ENCODE data around the gene PNCK.
"Not testable (repeated sequence)": the region's sequence is repeated elsewhere in the genome, so short reads cannot be mapped to it uniquely, and the experiment has no call there.

The PNCK gene

DNA sequence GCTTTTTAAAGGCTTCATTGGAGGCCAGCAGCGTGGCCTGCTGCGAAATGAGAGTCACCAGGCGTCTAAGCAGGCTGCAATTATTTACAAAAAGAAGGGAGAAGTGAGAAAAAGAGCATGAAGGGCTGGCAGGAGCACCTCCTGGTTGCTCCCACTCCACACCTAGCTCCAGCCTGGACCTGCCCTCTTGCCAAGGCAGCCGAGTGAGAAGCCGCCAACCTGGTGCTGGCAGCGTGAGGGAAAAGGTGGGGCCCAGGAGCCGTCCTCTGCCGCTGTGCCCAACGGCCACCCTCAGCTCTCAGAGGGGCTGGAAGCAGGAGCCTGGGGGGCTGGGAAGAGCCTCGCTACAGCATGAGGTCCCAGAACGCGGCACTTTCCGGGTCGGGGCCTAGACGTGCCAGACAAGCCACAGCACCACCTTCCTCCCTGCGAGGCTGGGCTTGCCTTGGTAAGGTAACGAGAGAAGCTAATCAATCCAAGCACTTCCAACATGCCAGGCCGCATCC is 30.5 kb upstream of the PNCK start:
- ChIA-PET CTCF (interaction anchor here (0.8 to 1.1 kb wide), 3 partner anchors 16 to 37 kb away, joined by 3 read pairs; partner anchors contain the start of gene SLC6A8), POLR2A (no interaction called here)
- no peak for TF ChIP-seq FOXK2 (IDR thresholded peaks at IDR 0.05)
- no peak for TF ChIP-seq ELF4 (IDR thresholded peaks at IDR 0.05)
- no peak for TF ChIP-seq TARDBP (IDR thresholded peaks at IDR 0.05)
- no peak for TF ChIP-seq HDGF (IDR thresholded peaks at IDR 0.05; ENCODE audit: borderline replicate concordance)
- TF ChIP-seq FOXM1 (IDR thresholded peaks at IDR 0.05; ENCODE audit: borderline replicate concordance): no peak
- TF ChIP-seq FOXA1 (IDR thresholded peaks at IDR 0.05): no peak
- TF ChIP-seq NFRKB (IDR thresholded peaks at IDR 0.05): no peak
- no peak for TF ChIP-seq SUZ12 (IDR thresholded peaks at IDR 0.05)
- TF ChIP-seq PKNOX1 (IDR thresholded peaks at IDR 0.05): no peak
- TF ChIP-seq CTBP1 (IDR thresholded peaks at IDR 0.05; ENCODE audit: borderline replicate concordance): no peak
- TF ChIP-seq SP1 (IDR thresholded peaks at IDR 0.05): no peak
- no peak for TF ChIP-seq LEF1 (IDR thresholded peaks at IDR 0.05; ENCODE audit: borderline replicate concordance)
- no peak for TF ChIP-seq L3MBTL2 (conservative IDR thresholded peaks at IDR 0.05)
- no peak for TF ChIP-seq ZNF384 (IDR thresholded peaks at IDR 0.05)
- TF ChIP-seq BHLHE40 (IDR thresholded peaks at IDR 0.05; ENCODE audit: borderline replicate concordance): no peak
- no peak for TF ChIP-seq ARNT (IDR thresholded peaks at IDR 0.05)
- no peak for DNase-seq (ENCODE audit: extremely low spot score)

DNA sequence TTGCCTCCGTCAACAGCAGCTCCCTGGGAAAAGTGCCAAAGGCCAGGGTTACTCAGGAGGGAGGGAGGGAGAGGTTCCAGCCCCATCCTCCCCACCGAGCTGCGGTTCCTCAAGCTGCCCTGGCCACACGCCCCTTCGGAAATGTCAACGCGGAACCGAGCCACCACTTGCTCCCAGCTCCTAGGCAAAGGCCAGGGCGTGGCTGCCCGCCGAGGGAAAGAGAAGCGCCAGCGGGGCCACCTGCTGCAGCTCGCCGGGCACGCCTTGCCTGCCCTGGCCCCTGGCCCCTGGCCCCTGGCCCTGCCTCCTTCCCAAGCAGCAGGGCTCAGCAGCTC is 29.4 kb upstream of the PNCK start:
- TF ChIP-seq ARNT (IDR thresholded peaks at IDR 0.05) (no peak), FOXK2 (IDR thresholded peaks at IDR 0.05) (no peak), CTBP1 (IDR thresholded peaks at IDR 0.05; ENCODE audit: borderline replicate concordance) (no peak), FOXA1 (IDR thresholded peaks at IDR 0.05) (no peak), ZNF384 (IDR thresholded peaks at IDR 0.05) (no peak), ELF4 (IDR thresholded peaks at IDR 0.05) (no peak), LEF1 (IDR thresholded peaks at IDR 0.05; ENCODE audit: borderline replicate concordance) (no peak), PKNOX1 (IDR thresholded peaks at IDR 0.05) (no peak), TARDBP (IDR thresholded peaks at IDR 0.05) (no peak), FOXM1 (IDR thresholded peaks at IDR 0.05; ENCODE audit: borderline replicate concordance) (no peak), SUZ12 (IDR thresholded peaks at IDR 0.05) (no peak), L3MBTL2 (conservative IDR thresholded peaks at IDR 0.05) (no peak), NFRKB (IDR thresholded peaks at IDR 0.05) (no peak), BHLHE40 (IDR thresholded peaks at IDR 0.05; ENCODE audit: borderline replicate concordance) (no peak), SP1 (IDR thresholded peaks at IDR 0.05) (no peak)
- DNase-seq (ENCODE audit: extremely low spot score): no peak
- ChIA-PET POLR2A (no interaction called here), CTCF (no interaction called here)

GRCh38 chrX:153702336-153703035 is 28.9 kb upstream of the PNCK start:
- ChIA-PET POLR2A (no interaction called here), CTCF (no interaction called here)
- DNase-seq (ENCODE audit: extremely low spot score): no peak
- TF ChIP-seq BHLHE40 (IDR thresholded peaks at IDR 0.05; ENCODE audit: borderline replicate concordance) (no peak), ARNT (IDR thresholded peaks at IDR 0.05) (no peak)

- DNase-seq (ENCODE audit: extremely low spot score): no peak
- TF ChIP-seq NFRKB (IDR thresholded peaks at IDR 0.05) (no peak), LEF1 (IDR thresholded peaks at IDR 0.05; ENCODE audit: borderline replicate concordance) (no peak), CTBP1 (IDR thresholded peaks at IDR 0.05; ENCODE audit: borderline replicate concordance) (no peak), FOXK2 (IDR thresholded peaks at IDR 0.05) (no peak)
- ChIA-PET POLR2A (no interaction called here), CTCF (no interaction called here)
Observed at GRCh38 chrX:153701706-153702105, 28.1 kb upstream of the PNCK start.

- POLR2A ChIA-PET: no interaction called here
- no peak for DNase-seq (ENCODE audit: extremely low spot score)
- CTCF ChIA-PET: no interaction called here
- TF ChIP-seq CTBP1 (IDR thresholded peaks at IDR 0.05; ENCODE audit: borderline replicate concordance) (no peak), LEF1 (IDR thresholded peaks at IDR 0.05; ENCODE audit: borderline replicate concordance) (no peak), PKNOX1 (IDR thresholded peaks at IDR 0.05) (no peak), NFRKB (IDR thresholded peaks at IDR 0.05) (no peak), L3MBTL2 (conservative IDR thresholded peaks at IDR 0.05) (no peak), BHLHE40 (IDR thresholded peaks at IDR 0.05; ENCODE audit: borderline replicate concordance) (no peak), ELF4 (IDR thresholded peaks at IDR 0.05) (no peak), FOXA1 (IDR thresholded peaks at IDR 0.05) (no peak), FOXK2 (IDR thresholded peaks at IDR 0.05) (no peak), ZNF384 (IDR thresholded peaks at IDR 0.05) (no peak), SUZ12 (IDR thresholded peaks at IDR 0.05) (no peak), HDGF (IDR thresholded peaks at IDR 0.05; ENCODE audit: borderline replicate concordance) (no peak)
Observed at GRCh38 chrX:153700967-153701366, 27.4 kb upstream of the PNCK start.

DNA sequence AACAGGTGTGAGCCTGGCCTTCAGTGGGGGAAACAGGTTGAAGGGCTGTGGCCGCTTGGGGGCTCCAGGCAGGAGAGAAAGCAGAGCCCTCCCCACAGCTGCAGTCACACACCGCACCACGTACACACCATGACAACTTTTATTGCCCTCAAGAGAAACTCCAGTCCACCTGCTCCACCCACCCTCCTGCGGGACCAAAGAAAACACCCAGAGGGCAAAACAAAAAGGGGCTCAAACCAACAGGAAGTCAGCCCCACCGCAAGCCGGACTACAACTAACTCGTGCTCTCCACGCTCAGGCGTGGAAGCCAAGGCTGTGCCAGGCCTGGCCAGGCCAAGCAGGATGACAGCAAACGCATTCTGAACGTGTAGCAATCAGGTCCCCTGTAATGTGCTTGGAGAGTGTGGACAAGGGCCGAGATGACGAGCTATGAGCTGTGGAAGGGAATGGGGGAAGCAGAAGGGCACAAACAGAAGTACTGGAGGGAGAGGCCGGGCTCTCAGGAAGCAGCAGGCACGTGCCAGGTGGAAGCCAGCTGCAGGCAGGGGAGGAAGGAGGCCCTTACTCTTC is 26.8 kb upstream of the PNCK start:
- CTCF ChIA-PET: no interaction called here
- TF ChIP-seq SP1 (IDR thresholded peaks at IDR 0.05): no peak
- no peak for TF ChIP-seq NFRKB (IDR thresholded peaks at IDR 0.05)
- no peak for TF ChIP-seq ARNT (IDR thresholded peaks at IDR 0.05)
- no peak for TF ChIP-seq CTBP1 (IDR thresholded peaks at IDR 0.05; ENCODE audit: borderline replicate concordance)
- TF ChIP-seq FOXA1 (IDR thresholded peaks at IDR 0.05): no peak
- no peak for TF ChIP-seq FOXK2 (IDR thresholded peaks at IDR 0.05)
- TF ChIP-seq LEF1 (IDR thresholded peaks at IDR 0.05; ENCODE audit: borderline replicate concordance): no peak
- no peak for TF ChIP-seq L3MBTL2 (conservative IDR thresholded peaks at IDR 0.05)
- TF ChIP-seq ELF4 (IDR thresholded peaks at IDR 0.05): no peak
- TF ChIP-seq FOXM1 (IDR thresholded peaks at IDR 0.05; ENCODE audit: borderline replicate concordance): no peak
- no peak for TF ChIP-seq PKNOX1 (IDR thresholded peaks at IDR 0.05)
- TF ChIP-seq TARDBP (IDR thresholded peaks at IDR 0.05): no peak
- TF ChIP-seq ZNF384 (IDR thresholded peaks at IDR 0.05): no peak
- TF ChIP-seq SUZ12 (IDR thresholded peaks at IDR 0.05): no peak
- DNase-seq (ENCODE audit: extremely low spot score): no peak
- POLR2A ChIA-PET: no interaction called here

DNA sequence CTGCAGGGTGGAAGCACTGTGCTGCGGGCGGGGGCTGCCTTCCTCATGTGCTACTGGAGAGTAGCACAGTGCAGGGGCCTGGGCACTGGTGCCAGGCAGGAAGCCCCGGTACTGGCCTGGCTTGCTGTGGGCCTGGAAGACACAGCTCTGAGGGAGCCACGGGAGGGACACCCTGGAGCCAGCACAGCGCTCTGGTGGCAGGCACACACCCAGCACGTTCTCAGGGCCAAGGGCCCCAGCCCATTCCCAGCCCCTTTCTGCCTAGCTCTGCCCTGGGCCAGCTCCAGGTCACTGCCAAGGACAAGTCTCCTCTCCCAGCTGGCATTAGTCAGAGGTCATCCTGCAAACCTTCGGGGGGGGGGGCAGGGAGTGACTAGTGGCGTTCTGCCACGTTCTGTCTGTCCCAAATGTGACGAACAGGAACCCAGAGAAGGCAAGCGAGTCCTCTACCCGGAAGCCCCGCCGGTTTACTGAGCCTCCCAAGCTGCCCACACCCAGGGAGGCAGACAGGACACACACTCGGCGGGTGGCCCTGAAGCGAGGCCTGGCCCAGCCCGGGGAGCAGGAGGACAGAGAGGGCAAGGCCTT is 26.3 kb upstream of the PNCK start:
- POLR2A ChIA-PET; DNase-seq (ENCODE audit: extremely low spot score): not testable (repeated sequence)
- CTCF ChIA-PET: interaction anchor here (1.1 kb wide), 1 partner anchor 12 kb away, joined by 3 read pairs; the partner anchor contains the start of gene SLC6A8

GRCh38 chrX:153699210-153699783 is 25.7 kb upstream of the PNCK start:
- CTCF ChIA-PET: interaction anchor here (1.1 kb wide), 1 partner anchor 12 kb away, joined by 3 read pairs; the partner anchor contains the start of gene SLC6A8
- DNase-seq (ENCODE audit: extremely low spot score); POLR2A ChIA-PET: not testable (repeated sequence)
